ENCODE measurements around the gene POC5. TPM values are rescaled to one million over a fixed set of nuclear protein-coding genes. Genes with fewer than 3 reads are reported as not detected.
"Not testable (repeated sequence)": the region's sequence is repeated elsewhere in the genome, so short reads cannot be mapped to it uniquely, and the experiment has no call there.

The POC5 gene
- polyA plus RNA-seq, 3 donors: 3.5 to 6.7 (median 3.7) TPM

DNA sequence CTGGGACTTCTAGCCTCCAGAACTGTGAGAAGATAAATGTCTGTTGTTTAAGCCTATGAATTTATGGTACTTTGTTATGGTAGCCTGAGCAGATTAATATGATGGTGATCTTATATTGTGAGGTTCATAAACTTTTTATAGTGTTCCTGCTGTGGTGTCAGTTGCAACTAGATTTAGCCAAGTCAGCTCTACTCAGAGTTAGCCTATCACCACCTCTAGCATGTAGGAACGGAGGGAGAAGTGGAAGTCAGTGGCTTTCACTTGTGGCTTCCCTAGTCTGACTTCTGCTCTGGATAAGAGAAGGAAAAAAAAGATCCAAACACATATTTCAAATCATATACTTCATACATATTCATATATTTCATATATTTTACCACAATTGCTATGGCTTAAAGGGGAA lies 6.6 kb downstream of the POC5 start:
- 57 to 83% (median 61%) methylated on average over 1 of the region's 1 CpG for WGBS, 3 donors

GRCh38 chr5:75707911-75708509 lies 9.2 kb downstream of the POC5 start:
- no peak overlapping the region for H3K27ac ChIP-seq (ENCODE audit: low read depth, low read length)
- WGBS, 3 donors: 67 to 87% (median 71%) methylated on average over 1 of the region's 1 CpG

More for the DNA sequence above, 6.6 kb downstream of the POC5 start:
- no peak overlapping the region for H3K27ac ChIP-seq (ENCODE audit: low read depth, low read length)

DNA sequence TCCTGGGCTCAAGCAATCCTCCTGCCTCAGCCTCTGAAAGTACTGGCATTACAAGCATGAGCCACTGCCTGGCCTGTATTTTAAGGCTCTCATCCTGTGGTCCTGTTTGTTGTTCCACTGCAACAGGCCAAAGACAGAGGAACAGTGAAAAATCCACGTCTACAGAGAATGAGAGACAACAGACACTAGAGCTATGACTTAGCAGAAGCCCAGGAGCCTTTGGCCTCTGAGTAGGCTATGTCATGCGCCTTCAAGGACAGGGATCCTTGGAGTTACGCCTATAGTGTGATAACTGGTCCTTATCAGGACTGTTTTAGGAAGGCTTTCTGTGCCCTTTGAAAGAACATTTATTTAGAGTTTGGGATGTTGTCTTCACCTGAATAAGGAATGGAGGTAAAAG lies 10.5 kb downstream of the POC5 start:
- H3K27ac ChIP-seq (ENCODE audit: low read depth, low read length): no peak overlapping the region
- 44 to 93% (median 92%) methylated on average over 3 of the region's 3 CpGs for WGBS, 3 donors

DNA sequence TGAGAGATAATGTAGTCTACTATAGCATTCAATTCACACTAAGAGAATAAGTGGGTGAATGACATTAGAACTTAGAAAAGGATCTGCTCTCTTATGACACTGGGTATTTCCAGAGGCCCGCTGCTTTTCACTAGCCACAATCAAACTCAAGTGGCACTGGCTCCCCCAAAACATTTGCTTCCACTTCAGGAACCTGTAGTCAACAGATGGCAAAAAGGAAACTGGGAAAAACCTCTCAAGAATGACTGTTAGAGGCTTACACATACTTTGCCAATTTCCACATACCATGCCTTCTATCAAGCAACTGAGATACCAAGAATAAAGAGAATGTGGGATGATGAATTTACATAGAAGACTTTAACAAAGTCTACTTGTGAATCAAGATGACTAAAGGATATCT lies 11.2 kb downstream of the POC5 start:
- 65 to 96% (median 79%) methylated on average over 1 of the region's 1 CpG for WGBS, 3 donors

DNA sequence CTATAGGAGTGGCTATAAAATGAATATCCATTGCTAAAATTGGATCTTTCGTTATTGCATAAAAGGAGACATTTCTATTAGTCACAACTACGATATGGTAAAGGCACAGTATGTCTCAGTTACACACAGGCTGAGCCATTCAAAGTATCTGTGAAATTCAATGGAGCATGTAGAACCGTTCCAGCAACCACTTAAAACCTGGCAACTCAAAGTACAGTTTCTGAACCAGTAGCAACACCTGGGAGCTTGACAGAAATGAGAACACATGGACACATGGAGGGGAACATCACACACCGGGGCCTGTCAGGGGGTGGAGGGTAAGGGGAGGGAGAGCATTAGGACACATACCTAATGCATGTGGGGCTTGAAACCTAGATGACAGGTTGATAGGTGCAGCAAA lies 15.4 kb downstream of the POC5 start:
- H3K27ac ChIP-seq (ENCODE audit: low read depth, low read length): no peak overlapping the region
- WGBS, 3 donors: 93 to 96% (median 95%) methylated on average over 4 of the region's 4 CpGs

More for the DNA sequence above, 11.2 kb downstream of the POC5 start:
- no peak overlapping the region for H3K27ac ChIP-seq (ENCODE audit: low read depth, low read length)

DNA sequence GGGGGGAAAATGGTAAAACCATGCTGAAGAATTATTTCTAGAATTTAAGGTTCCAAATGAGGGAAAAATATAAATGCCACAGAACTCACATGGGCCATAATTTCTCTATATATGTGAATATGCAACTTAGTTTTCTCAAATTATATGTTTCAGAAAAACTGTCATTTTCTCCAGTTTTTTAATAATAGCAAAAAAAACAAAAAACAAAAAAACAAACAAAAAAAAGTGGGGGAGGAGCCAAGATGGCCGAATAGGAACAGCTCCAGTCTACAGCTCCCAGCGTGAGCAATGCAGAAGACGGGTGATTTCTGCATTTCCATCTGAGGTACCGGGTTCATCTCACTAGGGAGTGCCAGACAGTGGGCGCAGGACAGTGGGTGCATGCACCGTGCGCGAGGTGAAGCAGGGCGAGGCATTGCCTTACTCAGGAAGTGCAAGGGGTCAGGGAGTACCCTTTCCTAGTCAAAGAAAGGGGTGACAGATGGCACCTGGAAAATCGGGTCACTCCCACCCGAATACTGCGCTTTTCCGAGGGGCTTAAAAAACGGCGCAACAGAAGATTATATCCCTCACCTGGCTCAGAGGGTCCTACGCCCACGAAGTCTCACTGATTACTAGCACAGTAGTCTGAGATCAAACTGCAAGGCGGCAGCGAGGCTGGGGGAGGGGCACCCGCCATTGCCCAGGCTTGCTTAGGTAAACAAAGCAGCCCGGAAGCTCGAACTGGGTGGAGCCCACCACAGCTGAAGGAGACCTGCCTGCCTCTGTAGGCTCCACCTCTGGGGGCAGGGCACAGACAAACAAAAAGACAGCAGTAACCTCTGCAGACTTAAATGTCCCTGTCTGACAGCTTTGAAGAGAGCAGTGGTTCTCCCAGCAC lies 21.5 kb downstream of the POC5 start:
- WGBS, 3 donors: 90 to 94% (median 92%) methylated on average over 22 of the region's 22 CpGs
- H3K27ac ChIP-seq (ENCODE audit: low read depth, low read length): not testable (repeated sequence)

GRCh38 chr5:75694781-75695180 lies 22.5 kb downstream of the POC5 start:
- WGBS, 3 donors: 78 to 94% (median 94%) methylated on average over 1 of the region's 1 CpG

DNA sequence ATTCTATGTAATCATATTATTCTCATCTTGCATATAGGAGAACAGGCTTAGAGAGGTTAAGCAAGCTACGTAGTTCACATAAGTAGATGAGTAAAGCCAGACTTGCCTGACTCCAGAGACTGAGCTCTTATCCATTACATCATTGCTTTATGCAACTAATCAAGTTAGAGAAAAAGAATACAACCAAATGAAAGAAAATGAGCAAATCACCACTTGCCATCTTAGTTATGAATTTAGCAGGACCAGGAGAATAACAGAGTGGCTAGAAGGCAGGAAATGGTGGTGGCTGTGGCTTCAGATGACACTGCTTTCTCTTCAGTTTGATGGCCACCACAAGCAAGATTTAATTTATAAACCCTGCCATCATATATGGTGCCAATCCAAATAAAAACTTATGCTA lies 26.6 kb downstream of the POC5 start:
- H3K27ac ChIP-seq (ENCODE audit: low read depth, low read length): no peak overlapping the region
- 93 to 97% (median 94%) methylated on average over 1 of the region's 1 CpG for WGBS, 3 donors

More at GRCh38 chr5:75694781-75695180, 22.5 kb downstream of the POC5 start:
- H3K27ac ChIP-seq (ENCODE audit: low read depth, low read length): no peak overlapping the region

GRCh38 chr5:75686480-75686879 lies 30.8 kb downstream of the POC5 start:
- H3K27ac ChIP-seq (ENCODE audit: low read depth, low read length): no peak overlapping the region

DNA sequence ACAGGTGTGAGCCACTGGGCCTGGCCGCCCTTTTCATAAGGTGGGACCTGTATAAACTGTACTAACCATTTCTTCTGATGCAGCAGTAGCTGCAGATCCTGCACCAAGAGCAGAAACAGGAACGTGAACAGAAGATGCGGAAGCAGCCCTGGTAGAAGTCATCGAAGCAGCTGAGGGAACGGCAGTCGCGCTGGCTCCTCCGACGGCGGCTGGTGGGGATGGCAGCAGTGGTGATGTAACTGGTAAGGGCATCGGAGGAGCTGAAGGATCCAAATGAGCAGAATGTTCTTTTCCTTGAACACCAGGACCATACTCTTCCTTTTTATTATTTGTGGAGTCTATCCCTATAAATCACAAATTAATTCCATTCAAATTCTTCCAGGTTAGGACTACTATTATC lies 32.1 kb downstream of the POC5 start:
- no peak overlapping the region for H3K27ac ChIP-seq (ENCODE audit: low read depth, low read length)
- WGBS, 3 donors: 96 to 98% (median 97%) methylated on average over 11 of the region's 11 CpGs

- 37 to 43% (median 39%) methylated on average over 2 of the region's 2 CpGs for WGBS, 3 donors
- no peak overlapping the region for H3K27ac ChIP-seq (ENCODE audit: low read depth, low read length)
Observed at GRCh38 chr5:75681125-75681830, 36.0 kb downstream of the POC5 start.

- H3K27ac ChIP-seq (ENCODE audit: low read depth, low read length): no peak overlapping the region
- WGBS, 3 donors: 45 to 67% (median 58%) methylated on average over 3 of the region's 3 CpGs
Observed at GRCh38 chr5:75678155-75678554, 39.1 kb downstream of the POC5 start.

DNA sequence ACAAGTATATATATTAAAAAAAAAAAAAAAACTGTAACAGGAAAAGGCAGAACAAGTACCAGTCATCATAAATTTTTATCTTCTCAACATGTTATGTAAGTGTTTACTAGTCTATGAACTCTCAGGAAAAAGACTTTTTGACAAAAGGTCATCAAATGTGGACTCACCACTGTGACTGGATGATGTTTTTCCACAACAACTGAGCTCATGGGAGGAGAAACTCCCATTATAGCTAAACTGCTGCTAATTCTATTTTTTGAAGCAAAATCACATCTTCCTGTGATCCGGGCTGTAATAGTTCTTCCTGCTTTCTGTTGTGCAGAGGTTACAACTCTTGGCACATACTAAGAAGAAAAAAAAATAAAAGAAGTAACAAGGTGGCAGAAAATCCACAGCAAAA lies 39.6 kb downstream of the POC5 start:
- WGBS, 3 donors: 27 to 60% (median 27%) methylated on average over 1 of the region's 1 CpG
- H3K27ac ChIP-seq (ENCODE audit: low read depth, low read length): no peak overlapping the region

DNA sequence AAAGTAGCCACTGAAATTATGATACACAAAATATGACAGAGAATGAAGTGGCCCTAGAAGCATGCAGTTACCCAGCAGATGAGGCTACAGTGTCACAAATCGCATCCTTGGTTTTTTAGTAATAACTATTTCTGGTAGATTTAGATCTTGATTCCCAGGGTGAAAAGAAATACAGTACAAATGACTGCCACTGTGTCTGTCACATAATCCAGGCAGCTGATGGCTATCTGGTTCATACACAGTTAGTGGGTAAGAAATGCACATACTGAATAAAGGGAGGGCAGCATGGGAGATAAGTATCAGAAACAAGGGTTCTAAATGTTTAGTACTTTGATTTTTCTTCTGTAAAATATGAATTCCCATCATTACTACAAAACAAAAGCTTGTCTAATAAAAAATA lies 41.5 kb downstream of the POC5 start:
- WGBS, 3 donors: 94 to 97% (median 96%) methylated on average over 1 of the region's 1 CpG
- H3K27ac ChIP-seq (ENCODE audit: low read depth, low read length): no peak overlapping the region

- no peak overlapping the region for H3K27ac ChIP-seq (ENCODE audit: low read depth, low read length)
- 91 to 99% (median 95%) methylated on average over 3 of the region's 3 CpGs for WGBS, 3 donors
Observed at GRCh38 chr5:75672616-75673015, 44.6 kb downstream of the POC5 start.

GRCh38 chr5:75671506-75671905 lies 45.7 kb downstream of the POC5 start:
- H3K27ac ChIP-seq (ENCODE audit: low read depth, low read length): no peak overlapping the region
- 47 to 48% (median 48%) methylated on average over 2 of the region's 2 CpGs for WGBS, 3 donors

- WGBS, 3 donors: 69 to 83% (median 79%) methylated on average over 3 of the region's 3 CpGs
Observed at GRCh38 chr5:75670577-75670976, 46.7 kb downstream of the POC5 start.

DNA sequence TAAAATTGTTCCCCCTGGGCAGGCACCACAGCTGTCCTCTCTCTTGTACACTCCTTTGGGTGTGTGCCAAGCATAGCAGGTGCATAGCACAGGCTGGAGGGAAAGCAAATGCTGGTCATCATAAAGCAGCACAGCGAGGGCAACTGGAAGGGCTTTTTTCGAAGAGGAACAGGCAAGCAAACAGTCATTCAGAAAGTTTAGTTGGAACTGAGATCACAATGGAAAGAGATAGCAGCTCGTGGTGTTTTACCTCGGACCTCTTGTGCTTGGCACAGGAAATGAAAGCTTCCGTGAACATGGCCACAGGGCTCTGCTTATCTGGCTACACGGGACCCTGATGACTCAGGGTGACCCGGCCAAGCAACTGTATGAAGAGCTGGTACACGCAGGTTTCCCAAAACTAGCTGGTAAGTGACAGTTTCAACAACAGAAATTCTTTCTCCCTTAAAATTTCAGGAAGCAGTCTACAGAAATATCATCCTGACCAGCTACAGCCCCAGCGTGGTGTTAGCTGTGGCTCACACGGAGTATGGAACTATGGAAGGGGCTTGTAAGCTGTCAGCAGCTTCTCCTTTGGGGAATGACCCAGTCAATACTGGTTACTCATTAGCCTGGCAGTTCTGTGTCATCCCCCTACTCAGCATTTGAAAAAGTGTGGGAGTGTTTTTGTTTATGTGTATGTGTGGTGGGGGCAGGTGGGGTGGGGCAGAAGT lies 48.1 kb downstream of the POC5 start:
- WGBS, 3 donors: 14 to 32% (median 25%) methylated on average over 10 of the region's 10 CpGs
- no peak overlapping the region for H3K27ac ChIP-seq (ENCODE audit: low read depth, low read length)

More at GRCh38 chr5:75670577-75670976, 46.7 kb downstream of the POC5 start:
- no peak overlapping the region for H3K27ac ChIP-seq (ENCODE audit: low read depth, low read length)

DNA sequence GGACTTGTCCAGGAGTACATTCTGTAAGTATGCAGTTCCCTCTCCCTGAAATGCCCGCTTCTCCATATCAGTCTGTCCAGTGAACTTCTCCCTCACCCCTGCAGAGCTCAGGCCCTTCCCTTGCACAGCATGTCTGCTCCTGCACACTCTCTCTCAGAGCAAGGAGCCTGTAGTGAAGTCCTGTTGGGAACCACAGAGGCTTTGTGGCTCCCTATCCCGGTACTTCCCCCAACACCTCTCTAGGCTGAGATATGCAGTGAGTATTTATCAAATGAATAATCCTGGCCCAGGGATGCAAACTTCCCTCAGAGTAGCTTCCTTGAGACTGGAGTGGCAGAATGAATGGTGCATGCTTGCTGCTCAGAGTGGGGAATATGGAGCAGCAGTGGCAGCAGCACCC lies 48.8 kb downstream of the POC5 start:
- 76 to 85% (median 82%) methylated on average over 2 of the region's 2 CpGs for WGBS, 3 donors
- H3K27ac ChIP-seq (ENCODE audit: low read depth, low read length): no peak overlapping the region

Measured in adipose tissue (tissue), 3 donors.